HG02885 (cell line): ENCODE measurements around the gene ABCB9.

ENCODE experiments used
- ATAC-seq: cut with Tn5 transposase; IDR thresholded peaks from one replicate; pipeline ENCODE4 v1.9.1; 2021; ENCODE audit warnings: mild to moderate bottlenecking; ENCODE audit not compliant: unreplicated experiment, poor library complexity

Gene ABCB9

DNA sequence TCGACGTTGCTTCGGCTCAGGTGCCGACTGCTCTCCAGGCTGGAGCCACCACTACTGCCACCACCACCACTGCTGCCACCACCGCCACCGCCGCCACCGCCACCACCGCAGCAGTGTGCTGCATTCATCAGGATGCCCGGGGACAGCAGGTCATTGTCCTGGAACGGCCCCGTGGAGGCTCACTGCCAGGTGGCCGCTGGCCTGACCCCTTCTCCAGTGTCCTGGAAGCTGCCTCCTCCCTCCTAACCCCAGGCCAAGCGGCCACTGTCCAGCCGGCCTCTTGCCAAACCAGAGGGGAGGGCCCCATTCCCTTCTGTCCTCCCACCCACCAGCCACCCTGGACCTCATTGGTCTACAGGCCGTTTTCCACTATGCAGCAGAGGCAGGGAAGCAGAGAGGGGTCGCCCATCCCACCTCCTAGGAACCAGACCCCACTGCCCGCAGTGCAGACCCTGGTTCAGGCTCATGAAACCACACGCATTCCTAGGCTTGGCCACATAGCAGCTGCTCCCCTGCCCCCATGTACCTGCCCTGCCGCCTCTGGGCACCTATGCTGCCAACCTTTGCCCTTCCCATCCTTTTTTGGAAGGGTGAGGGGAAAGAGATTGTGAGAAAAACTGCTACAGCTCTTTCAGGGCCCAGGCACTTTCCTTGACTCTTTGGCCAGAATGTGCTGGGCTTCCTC lies 29.4 kb upstream of the ABCB9 start:
- no peak for ATAC-seq

DNA sequence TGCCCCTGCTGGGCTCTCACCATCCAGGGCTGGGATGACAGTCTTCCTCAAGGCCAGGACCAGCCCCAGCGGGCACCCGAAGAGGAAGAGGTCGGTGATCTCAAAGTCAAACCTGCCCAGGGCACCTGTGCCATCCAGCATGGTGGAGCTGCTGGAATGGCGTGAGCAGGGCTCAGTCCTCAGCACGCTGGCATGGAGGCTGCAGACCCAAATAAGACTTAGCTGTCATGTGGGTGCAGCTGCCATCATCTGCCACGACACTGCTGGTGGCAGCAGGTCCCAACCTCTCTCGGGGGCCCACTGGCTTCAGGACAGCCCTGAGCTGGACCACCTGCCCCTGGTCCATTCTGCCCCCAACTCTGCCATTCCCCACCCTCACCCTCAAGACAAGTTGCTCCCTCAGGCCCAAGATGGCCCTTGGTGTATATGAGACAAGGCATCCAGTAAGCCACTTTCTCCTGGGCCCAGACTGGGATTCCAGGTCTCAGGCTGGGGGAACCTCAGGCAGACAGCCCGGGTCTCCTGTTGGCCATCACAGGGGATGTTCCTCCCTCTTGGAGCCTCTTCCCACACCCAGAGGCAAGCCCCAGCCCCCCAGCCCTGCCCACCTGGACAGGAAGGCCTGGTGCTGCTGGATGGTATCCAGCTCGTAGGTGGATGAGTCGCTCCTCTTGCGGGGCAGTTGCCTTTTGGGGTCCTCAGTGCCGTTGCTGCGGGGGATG lies 28.7 kb upstream of the ABCB9 start:
- no peak for ATAC-seq

DNA sequence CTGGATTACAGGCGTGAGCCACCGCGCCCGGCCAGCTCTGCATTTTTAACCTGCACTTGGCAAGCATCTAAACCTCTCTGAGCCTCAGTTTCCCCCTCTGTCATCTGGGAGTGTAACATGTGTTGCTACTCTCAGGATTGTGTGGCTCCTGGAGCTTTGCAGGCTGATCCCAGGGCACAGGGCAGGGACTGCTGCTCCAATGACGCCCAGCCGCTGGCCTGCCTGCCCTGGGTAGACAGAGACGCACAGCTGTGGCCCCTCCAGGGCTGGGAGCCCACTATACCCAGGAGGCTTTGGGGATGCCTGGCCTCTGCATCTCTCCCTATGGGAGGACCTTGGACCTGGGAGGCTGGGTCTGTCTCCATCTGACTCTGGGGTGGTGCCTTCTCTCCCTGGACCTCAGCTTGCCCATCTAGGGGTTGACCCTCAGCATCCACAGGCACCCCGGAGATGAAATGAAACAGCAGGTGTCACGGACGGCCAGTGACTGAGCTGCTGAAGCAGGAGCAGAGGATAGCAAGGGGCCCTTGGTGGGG lies 27.9 kb upstream of the ABCB9 start:
- no peak for ATAC-seq

DNA sequence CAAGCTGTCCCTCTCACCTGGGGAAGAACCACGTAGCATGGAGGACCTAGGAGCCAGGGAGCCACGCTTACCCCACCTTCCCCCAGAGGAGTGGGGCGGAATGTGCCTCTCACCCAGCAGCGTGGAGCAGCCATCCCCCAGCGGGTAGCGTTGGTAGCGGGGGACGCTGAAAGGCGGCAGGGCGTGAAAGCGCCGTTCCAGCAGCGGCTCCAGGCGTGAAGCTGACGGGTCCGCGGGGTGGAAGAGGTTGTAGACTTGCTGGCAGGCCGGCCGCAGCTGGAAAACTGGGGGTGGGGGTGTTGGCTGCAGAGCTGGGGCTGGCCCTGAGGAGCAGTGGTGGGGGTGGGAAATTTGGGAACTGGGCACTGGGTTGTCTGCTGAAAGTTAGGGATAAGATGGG lies 26.1 kb upstream of the ABCB9 start:
- ATAC-seq = no peak

DNA sequence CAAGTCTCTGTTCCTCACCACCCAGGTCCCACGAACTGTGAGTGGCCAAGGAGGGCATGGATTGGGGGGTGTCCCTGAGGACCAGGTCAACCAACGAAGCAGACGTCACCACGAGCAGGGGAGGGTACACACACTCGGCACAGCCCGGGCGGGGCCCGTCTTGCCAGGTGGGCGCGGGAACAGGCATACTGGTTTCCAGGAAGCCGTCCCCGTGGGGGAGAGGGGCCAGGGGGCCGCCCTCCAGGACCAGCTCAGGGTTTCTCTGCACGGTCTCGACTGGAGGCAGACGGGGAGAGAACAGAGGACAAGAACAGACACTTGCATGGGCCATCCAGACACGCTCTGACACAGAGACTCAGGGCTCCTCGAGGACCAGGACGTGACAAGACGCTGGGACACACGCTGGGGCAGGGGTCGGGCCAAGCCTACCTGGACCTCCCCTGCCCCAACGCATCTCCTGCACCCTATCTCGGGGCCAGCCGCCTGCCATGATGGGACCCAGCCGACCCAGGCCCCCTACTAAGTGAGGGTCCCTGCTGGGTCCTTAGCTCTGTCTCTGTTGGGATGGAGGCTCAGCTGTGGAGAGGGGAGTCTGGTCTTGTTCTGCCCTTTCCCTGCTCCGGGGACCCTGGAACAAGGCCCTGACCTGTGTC lies 25.5 kb upstream of the ABCB9 start:
- no peak for ATAC-seq

DNA sequence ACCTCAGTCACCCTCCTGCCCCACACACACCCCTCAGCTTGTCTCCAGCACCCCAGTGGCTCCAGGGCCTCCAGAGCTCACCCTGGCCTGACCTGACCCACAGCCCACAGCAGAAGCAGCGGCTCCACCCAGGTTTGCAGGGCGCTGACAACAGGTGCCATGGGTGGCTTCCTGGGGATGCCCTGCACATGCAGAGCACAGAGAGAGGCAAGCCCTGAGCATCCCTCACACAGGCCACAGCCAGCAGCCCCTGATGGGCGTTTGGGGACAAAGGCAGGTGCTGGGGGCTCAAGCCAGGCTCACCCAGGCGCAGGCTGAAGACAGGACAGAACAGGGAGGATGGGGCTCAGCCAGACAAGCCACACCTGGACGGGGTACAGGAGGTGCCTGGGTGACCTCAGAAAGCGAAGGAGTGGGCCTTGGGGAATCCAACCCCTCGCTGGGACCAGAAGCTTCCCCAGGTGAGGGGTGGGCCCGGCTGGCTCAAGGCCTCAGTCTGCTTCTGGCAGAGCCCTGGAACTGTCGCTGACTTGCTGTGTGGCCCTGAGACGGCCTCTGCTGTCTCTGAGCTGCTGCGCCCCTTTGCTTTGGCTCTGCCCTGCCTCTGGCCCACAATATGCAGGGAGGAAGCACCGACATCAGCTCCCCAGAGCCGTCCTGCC lies 24.8 kb upstream of the ABCB9 start:
- ATAC-seq = no peak

DNA sequence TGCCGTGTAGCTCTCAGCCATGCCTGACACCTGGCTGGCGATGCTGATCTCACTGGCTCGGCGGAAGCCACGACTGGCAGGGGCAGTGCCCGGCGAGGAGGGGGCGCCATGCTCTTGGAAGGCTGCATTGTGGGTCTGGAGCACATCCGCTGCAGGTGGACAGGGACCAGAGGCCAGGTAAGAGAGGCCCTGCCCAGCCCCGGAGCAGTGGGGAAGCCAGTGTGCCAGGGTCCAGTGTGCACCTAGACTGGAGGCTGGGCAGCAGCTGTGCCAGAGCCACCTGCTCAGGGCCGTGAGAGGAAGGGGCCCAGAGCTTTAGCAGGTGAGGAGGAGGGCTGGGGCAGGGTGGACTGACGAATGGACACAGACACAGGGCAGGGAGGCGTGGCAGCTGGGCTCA lies 24.3 kb upstream of the ABCB9 start:
- no peak for ATAC-seq

DNA sequence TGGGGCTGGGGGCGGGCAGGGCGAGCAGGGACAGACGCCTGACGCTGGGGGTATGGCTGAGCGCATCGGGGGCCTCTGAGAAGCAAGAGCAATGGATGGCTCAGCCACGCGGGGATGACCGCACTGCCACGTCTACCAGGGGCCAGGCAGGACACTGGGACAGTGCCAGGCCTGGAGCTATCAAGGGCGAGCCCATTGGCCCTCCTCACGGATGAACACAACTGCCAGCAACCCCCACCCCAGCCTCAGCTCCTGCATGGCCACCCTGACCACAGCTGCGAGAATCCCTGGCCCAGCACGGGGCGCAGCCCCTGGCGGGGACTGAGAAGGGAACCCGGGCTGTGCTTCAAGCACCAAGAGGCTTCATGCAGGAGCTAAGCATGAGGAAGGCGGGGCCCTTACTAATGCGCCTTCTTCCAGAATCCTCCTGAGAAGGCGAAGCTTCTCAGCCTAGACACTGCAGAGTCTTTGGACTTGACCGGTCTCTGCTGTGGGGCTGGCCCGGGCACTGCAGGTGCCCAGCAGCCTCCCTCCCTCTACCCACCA lies 23.7 kb upstream of the ABCB9 start:
- no peak for ATAC-seq

DNA sequence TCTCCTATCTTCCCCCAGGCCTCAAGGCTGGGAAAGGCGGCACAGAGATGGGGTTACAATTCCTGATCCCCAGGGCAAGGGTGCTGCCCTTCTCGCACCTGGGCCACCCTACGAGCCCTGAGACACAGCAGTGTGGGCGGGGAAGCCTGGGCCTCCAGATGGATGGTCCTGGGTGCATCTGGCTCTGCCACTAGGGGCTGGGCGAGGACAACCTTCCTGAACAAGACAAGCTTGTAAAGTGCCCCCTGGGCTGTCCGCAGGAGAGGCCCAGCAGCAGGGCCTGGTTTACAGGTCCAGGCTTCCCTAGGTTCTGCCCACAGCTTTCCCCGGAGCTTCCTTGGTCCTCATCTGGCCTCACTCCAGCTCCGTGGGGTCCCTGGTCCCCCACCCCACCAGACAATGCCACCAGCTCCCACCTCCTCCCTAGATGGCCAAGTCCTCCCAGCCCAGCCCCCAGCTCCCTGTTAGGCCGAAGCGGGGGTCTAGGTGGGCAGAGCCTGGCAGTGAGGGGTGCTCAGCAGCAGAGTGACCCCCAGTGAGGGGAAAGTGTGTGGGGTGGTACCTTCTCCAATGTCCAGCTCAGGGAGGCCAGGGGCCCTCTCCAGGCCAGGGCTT lies 23.1 kb upstream of the ABCB9 start:
- no peak for ATAC-seq

DNA sequence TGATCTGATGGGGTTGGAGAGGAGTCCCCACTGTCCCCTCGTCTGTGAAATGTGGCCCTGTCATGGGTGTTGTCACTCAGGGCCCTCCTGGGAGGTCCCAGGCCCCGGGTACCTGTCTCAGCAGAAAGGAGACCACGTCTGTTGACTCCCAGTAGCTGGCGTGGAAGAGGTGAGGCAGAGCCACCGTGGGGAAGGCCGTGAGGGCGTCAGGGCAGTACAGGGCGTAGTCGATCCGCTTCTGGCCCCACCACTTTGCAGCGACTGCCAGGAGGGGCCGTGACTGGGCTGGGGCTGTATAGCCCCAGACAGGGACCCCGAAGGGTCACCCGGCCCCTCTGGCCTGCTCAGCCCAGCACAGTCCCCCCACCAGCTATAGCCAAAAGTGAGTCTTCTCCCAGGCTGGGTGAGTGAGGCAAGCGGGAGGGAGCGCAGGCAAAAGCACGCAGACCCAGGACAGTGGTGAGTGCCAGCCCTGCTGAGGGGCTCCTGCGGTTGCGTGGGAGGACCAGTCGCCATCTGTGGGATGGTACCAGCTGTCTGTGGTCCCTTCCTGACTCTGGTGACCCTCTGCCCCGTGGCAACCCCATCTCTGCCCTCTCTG lies 22.4 kb upstream of the ABCB9 start:
- ATAC-seq = no peak

DNA sequence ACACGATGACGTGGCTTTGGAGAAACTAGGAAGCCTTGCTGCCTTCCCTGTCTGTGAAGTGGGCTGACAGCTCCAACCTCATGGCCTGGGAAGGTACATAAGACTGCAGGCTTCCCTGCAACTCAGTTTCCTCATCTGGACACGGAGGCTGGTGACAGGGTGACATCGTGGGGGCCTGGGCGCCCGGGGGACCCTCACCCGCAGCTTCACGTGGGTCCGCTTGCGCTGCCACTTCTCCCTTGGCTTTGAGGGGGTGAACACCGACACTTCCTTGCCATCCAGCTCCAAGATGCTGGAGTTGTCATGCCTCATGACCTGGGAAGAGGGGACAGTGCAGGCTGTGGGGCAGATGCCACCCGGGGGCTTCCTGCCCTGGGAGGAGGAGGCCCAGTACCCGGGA lies 21.8 kb upstream of the ABCB9 start:
- no peak for ATAC-seq

DNA sequence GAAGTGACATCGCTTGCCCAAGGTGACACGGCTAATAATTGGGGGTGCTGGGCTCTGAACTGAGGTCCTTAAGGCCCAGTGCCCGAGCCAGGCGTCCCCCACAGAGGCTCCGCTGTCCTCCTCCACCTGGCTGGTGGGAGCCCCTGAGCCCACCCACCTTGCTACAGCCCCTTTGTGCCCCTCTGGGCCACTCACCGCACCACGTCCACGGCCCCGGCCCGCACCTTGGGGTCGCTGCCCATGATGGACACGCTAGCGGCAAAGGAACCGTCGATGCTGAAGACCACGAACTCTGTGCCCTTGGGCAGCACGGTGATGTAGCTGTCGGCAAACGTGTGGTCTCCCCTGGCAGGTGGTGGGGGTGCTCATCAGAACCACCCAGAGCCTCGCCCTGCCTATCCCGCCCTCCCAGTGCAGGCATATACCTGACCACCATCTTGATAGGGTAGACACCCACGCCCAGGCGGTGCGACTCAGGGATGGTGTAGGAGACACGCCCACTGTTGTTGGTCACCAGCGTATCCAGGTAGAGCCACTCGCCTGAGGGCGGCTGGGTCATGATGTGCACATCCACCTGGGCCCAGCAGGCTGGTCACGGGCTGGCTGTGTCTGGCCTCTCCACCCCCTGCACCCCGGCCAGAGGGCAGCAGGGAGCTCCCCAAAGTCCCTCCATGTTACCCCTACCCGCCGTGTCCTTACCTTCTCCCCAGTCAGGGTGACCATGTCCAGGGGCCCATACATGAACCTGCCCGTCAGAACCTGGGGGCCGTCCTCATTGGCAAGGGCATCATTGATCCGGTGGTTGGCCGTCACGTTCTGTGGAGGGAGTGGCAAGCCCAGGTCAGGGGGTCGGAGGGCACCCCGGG lies 21.1 kb upstream of the ABCB9 start:
- ATAC-seq = no peak

DNA sequence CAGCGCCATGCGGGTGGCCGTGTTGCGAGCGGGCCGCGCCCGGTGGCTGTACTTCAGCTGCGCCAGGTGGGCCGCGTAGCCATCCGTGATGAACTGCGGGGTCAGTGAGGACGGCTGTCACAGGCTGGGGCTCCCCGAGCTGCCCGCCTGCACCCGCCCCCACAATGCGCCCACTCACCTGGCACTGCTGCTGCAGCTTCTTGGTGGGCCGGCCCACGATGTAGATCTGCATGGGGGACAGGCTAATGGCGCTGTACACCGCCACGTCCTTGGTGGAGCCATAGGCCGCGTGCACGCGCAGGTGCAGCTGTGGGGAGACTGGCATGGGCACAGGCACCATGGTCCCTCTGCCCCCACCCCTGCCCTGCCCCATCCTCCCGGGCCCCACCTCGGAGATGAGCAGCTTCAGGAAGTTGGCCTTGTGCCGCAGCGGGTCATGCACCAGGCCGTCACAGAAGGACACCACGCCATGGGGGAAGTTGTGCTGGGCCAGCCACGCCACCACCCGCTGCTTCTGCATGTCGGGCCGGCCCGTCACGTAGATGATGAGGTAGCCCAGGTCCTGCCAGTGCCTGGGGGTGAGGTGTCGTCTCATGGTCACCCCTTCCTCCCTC lies 20.1 kb upstream of the ABCB9 start:
- no peak for ATAC-seq

DNA sequence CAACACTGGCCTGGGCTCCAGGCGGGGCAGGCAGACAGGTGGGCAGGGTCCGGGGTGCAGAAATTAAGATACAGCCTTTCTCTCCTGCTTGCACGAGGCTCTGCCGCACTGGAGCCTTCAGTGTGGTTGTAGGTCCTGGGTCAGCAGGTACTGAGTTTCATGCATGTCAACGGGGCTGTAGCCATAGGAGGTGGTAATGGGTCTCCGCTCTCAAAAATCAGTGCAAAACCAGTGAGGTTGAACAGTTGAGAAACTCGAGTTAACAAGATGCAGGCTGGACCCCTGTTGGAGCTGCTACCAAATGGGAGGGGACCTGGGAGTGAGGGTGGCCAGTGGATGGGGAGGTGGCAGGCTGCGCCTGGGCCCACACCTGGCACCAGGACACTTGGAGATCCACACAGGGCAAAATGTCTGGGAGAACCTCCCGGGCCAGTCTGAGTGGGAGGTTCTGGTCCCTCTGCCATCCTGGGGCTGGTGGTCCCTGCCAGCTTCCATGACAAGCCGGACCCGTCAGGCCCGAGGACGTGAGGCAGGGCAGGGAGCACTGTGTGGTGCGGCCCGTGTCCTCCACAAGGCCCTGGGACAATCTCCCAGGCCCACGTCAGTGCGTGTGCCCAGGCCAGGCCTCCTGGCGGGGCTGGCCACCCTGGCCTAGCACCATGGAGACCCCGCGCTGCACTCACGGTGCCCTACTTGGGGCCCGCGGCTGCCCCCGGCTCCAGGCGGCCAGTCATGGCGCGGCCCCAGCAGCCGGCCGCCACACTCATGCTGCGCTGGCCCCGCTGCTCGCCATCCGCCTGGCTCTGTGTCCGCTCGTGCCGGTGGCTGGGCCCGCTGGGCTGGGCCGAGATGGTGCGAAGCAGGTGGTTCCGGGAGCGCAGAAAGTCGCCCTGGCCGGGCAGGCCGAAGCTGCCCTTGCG lies 19.3 kb upstream of the ABCB9 start:
- no peak for ATAC-seq

DNA sequence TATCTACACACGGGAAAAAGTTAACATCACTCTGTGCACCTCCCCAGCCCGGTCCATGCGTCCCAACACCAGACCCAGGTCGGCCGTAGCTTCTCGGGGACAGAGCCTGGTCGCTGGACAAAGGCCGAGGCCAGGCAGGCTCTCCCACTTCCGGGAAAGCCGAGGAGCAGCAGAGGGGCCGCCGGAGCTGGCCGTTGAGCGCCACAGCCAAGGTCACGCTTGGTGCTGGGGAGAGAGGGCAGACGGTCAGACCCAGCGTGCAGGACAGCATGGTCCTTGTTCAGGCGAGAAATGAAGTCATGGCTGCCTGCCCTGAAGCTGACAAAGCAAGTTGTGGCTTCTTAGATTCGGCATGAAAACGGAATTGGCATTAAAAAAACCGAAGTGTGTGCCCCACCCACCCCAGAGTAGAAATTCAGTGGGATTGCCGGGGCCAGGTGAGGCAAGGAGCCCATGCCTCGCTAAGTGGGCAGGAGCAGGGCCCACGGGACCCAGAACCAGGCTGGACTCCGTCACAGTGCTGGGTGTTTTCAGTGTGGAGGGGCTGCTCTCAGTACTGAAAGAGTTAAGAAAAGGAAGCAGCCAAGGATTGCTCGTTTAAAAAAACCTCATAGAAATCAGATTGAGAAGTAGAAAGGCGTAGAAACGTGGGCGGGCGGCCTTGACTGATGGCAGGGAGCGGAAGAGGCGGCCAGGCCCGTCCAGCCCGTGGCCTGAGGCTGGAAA lies 18.5 kb upstream of the ABCB9 start:
- ATAC-seq = no peak

DNA sequence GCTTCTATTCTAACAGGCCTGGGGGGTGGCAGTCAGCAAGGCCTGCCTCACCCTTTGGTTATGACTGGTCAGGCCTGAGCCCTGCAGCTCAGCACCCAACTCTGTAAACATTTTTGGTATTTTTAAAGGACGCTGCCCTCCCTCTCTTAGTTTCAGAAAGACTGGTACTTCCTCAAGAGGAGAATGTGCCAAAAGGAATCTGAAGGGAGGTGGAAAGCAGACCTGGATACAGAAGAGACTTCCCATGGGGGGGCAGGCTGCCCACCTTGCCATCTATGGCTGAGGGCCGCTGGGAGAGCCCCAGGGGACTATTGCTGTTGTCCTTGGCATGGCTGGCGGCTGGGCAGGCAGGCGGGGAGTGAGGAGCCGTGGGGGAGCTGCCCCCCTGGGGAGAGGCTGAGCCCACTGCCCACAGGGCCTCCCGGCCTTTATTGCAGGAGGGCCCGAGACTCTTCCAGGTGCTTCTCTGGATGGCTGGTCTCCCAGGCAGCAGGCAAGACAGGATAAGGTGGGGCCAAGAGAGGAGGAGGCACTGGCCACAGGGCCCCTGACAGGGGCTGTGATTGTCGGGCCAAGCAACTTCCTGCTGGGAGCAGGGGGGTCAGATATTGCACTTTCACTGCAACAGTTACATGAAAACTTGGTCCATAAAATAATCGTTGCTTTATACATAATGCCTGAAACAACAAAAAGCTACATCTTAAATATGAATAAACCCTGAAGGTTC lies 17.7 kb upstream of the ABCB9 start:
- no peak for ATAC-seq
